ENCODE results near the gene KIAA1671.

- no peak for TF ChIP-seq CTCF (IDR thresholded peaks at IDR 0.05; ENCODE audit: insufficient read depth, low read length, poor library complexity, severe bottlenecking)
- no peak for TF ChIP-seq EZH2phosphoT487 (conservative IDR thresholded peaks at IDR 0.05; ENCODE audit: low read length)
Measured at GRCh38 chr22:25096638-25097405, 144.3 kb downstream of the KIAA1671 start.

Data from SU-DHL-6 (cell line).